ENCODE results near the gene PCDH17.

- TF ChIP-seq, protein P1, sequence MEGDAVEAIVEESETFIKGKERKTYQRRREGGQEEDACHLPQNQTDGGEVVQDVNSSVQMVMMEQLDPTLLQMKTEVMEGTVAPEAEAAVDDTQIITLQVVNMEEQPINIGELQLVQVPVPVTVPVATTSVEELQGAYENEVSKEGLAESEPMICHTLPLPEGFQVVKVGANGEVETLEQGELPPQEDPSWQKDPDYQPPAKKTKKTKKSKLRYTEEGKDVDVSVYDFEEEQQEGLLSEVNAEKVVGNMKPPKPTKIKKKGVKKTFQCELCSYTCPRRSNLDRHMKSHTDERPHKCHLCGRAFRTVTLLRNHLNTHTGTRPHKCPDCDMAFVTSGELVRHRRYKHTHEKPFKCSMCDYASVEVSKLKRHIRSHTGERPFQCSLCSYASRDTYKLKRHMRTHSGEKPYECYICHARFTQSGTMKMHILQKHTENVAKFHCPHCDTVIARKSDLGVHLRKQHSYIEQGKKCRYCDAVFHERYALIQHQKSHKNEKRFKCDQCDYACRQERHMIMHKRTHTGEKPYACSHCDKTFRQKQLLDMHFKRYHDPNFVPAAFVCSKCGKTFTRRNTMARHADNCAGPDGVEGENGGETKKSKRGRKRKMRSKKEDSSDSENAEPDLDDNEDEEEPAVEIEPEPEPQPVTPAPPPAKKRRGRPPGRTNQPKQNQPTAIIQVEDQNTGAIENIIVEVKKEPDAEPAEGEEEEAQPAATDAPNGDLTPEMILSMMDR (IDR thresholded peaks at IDR 0.05) = no peak
- TF ChIP-seq POLR2A (IDR thresholded peaks at IDR 0.05) = no peak
Measured at GRCh38 chr13:57638186-57638890, 6.8 kb downstream of the PCDH17 start.
